Type B pancreatic cell (in vitro differentiated cells): ENCODE results near the gene METTL3. TPM values are rescaled to one million over a fixed set of nuclear protein-coding genes. Genes with fewer than 3 reads are reported as not detected.

Experiments used
- DNase-seq: peaks from one replicate; pipeline ENCODE4 v3.0.0; 2021; ENCODE audit warnings: mixed read lengths; ENCODE audit not compliant: unreplicated experiment; ENCODE audit errors: extremely low spot score
- H3K27ac Mint-ChIP-seq: 2 replicates; pipeline ENCODE4 v1.8.0; 2021; ENCODE audit warnings: mild to moderate bottlenecking, mixed read lengths
- H3K27me3 Mint-ChIP-seq: 2 replicates; pipeline ENCODE4 v1.8.0; 2021; ENCODE audit warnings: mixed read lengths
- H3K36me3 Mint-ChIP-seq: 2 replicates; pipeline ENCODE4 v1.8.0; 2021; ENCODE audit warnings: mixed read lengths
- H3K4me1 Mint-ChIP-seq: one replicate; pipeline ENCODE4 v1.8.0; 2021; ENCODE audit warnings: mixed read lengths; ENCODE audit not compliant: unreplicated experiment
- H3K4me3 Mint-ChIP-seq: 2 replicates; pipeline ENCODE4 v1.8.0; 2021; ENCODE audit warnings: mild to moderate bottlenecking, mixed read lengths
- H3K9me3 Mint-ChIP-seq: 2 replicates; pipeline ENCODE4 v1.8.0; 2021; ENCODE audit warnings: mixed read lengths
- total RNA-seq: library from RNA; stranded (reverse); gene quantifications from 2 replicates; pipeline ENCODE4 v1.2.1, GENCODE V29; 2021; ENCODE audit warnings: low replicate concordance
- TF ChIP-seq, protein P1 (sequence below): fragments of 200-600 bp; sonication (generic); conservative IDR thresholded peaks from 2 replicates; pipeline ENCODE4 v1.5.0; 2021; ENCODE audit warnings: antibody characterized with exemption, mild to moderate bottlenecking

The METTL3 gene
- total RNA-seq, 1 donor from 2014 or later: 68.6 TPM

- peaks cover 34% of the 10 kb centered on the region for H3K4me1 Mint-ChIP-seq
- peak overlapping the region; percentile 61 for H3K27ac Mint-ChIP-seq
- peak overlapping the region; percentile 84 for H3K4me3 Mint-ChIP-seq
- peaks cover 44% of the 10 kb centered on the region for H3K27me3 Mint-ChIP-seq
- TF ChIP-seq, protein P1, sequence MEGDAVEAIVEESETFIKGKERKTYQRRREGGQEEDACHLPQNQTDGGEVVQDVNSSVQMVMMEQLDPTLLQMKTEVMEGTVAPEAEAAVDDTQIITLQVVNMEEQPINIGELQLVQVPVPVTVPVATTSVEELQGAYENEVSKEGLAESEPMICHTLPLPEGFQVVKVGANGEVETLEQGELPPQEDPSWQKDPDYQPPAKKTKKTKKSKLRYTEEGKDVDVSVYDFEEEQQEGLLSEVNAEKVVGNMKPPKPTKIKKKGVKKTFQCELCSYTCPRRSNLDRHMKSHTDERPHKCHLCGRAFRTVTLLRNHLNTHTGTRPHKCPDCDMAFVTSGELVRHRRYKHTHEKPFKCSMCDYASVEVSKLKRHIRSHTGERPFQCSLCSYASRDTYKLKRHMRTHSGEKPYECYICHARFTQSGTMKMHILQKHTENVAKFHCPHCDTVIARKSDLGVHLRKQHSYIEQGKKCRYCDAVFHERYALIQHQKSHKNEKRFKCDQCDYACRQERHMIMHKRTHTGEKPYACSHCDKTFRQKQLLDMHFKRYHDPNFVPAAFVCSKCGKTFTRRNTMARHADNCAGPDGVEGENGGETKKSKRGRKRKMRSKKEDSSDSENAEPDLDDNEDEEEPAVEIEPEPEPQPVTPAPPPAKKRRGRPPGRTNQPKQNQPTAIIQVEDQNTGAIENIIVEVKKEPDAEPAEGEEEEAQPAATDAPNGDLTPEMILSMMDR: no peak
- no peaks in the 10 kb centered on the region for H3K9me3 Mint-ChIP-seq
- no peaks in the 10 kb centered on the region for H3K36me3 Mint-ChIP-seq
- no peak for DNase-seq
These were observed 25.4 kb upstream of the METTL3 start for GRCh38 chr14:21536418-21537089.

- Mint-ChIP-seq H3K36me3 (no peaks in the 10 kb centered on the region), H3K4me1 (peaks cover 34% of the 10 kb centered on the region), H3K27ac (peak overlapping the region; percentile 61), H3K9me3 (no peaks in the 10 kb centered on the region), H3K4me3 (peak overlapping the region; percentile 84), H3K27me3 (peaks cover 44% of the 10 kb centered on the region)
- DNase-seq: no peak
- TF ChIP-seq, protein P1: no peak
These were observed 24.6 kb upstream of the METTL3 start for GRCh38 chr14:21535545-21536417.

GRCh38 chr14:21534576-21534975 is 23.4 kb upstream of the METTL3 start:
- H3K4me1 Mint-ChIP-seq: peaks cover 32% of the 10 kb centered on the region
- peak overlapping the region; percentile 84 for H3K4me3 Mint-ChIP-seq
- no peaks in the 10 kb centered on the region for H3K9me3 Mint-ChIP-seq
- H3K27ac Mint-ChIP-seq: peak overlapping the region; percentile 21
- peaks cover 44% of the 10 kb centered on the region for H3K27me3 Mint-ChIP-seq
- no peaks in the 10 kb centered on the region for H3K36me3 Mint-ChIP-seq
- TF ChIP-seq, protein P1: no peak
- no peak for DNase-seq

GRCh38 chr14:21533294-21533693 is 22.2 kb upstream of the METTL3 start:
- DNase-seq: no peak
- H3K36me3 Mint-ChIP-seq: no peaks in the 10 kb centered on the region
- TF ChIP-seq, protein P1: no peak
- H3K27ac Mint-ChIP-seq: no peak overlapping the region
- peaks cover 39% of the 10 kb centered on the region for H3K27me3 Mint-ChIP-seq
- peaks cover 30% of the 10 kb centered on the region for H3K4me1 Mint-ChIP-seq
- H3K9me3 Mint-ChIP-seq: no peaks in the 10 kb centered on the region
- no peak overlapping the region for H3K4me3 Mint-ChIP-seq

GRCh38 chr14:21529515-21529914 is 18.4 kb upstream of the METTL3 start:
- no peak for DNase-seq
- TF ChIP-seq, protein P1: no peak
- peaks cover 11% of the 10 kb centered on the region for H3K27me3 Mint-ChIP-seq
- H3K9me3 Mint-ChIP-seq: no peaks in the 10 kb centered on the region
- H3K4me3 Mint-ChIP-seq: no peak overlapping the region
- peaks cover 27% of the 10 kb centered on the region for H3K4me1 Mint-ChIP-seq
- H3K36me3 Mint-ChIP-seq: no peaks in the 10 kb centered on the region
- no peak overlapping the region for H3K27ac Mint-ChIP-seq
